ENCODE results near the gene C12orf57. TPM values are rescaled to one million over a fixed set of nuclear protein-coding genes. Genes with fewer than 3 reads are reported as not detected.

C12orf57 gene
- total and polyA plus RNA-seq, 2 of the 8 experiments (the other 6 are each of a cell fraction or from before 2014, with no cell fraction given) = 174 to 993 TPM

DNA sequence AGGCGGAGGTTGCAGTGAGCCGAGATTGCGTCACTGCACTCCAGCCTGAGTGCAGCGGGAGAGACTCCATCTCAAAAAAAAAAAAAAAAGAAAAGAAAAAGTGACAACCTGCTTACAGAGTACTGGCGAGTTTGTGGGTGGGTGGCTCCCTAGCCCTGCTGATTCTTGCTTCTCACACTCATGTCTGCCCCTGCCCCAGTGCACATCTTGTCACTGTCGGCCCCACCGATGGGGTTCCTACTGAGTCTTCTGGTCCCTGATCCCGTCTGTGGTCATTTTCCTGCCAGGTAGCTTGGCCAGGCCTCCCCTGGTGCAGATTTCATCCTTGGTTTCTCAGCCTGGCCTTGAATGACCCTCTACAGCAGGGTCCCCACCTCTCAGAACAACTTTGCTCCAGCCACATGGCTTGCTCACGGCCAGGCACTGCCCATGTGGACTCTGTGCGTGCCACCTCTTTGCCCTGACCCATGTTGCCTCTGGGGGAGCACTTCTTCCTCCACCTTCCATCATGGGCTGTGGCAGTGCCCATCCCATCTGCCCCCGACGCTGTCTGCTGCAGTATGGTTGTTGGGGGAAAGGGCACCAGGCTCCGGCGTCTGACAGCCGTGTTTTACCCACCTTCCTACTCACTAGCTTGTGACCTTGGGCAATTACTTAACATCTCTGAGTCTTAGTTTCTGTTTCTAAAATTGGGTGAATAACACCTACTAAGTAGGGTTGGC lies 5.2 kb downstream of the C12orf57 start:
- no peak overlapping the region for H3K4me2 ChIP-seq (ENCODE audit: insufficient read depth in 1 of 2, low read depth in 2 of 2, low read length in 2 of 2)
- no peaks in the 10 kb centered on the region for H4K20me1 ChIP-seq (replicated peaks in 1 of 2; ENCODE audit: control insufficient read depth in 1 of 2, insufficient read depth in 2 of 2, low read length in 2 of 2)
- H2BK15ac ChIP-seq (ENCODE audit: low read length) = no peak overlapping the region; the same call in 1 of the 2 replicates
- H3K27me3 ChIP-seq (replicated peaks in 1 of 4; ENCODE audit: control insufficient read depth in 3 of 4, extremely low read depth in 1 of 4, insufficient read depth in 3 of 4, low read length in 3 of 4) = no peaks in the 10 kb centered on the region
- no peak overlapping the region for H3K27ac ChIP-seq (ENCODE audit: low read depth, low read length)
- no peak overlapping the region for H2AFZ ChIP-seq (ENCODE audit: low read length)
- no peaks in the 10 kb centered on the region for H3K36me3 ChIP-seq (ENCODE audit: control insufficient read depth in 2 of 4, insufficient read depth in 4 of 4, low read length in 3 of 4)
- H3K4ac ChIP-seq (replicated peaks; ENCODE audit: insufficient read length, low read depth, low read length) = no peak overlapping the region
- H2BK20ac ChIP-seq (ENCODE audit: low read length) = no peak overlapping the region
- H2BK120ac ChIP-seq (replicated peaks; ENCODE audit: low read depth, low read length) = no peak overlapping the region
- FAIRE-seq (no peak), DNase-seq (ENCODE audit: low read depth in 1 of 2, low spot score in 2 of 2) (no peak)
- no peak overlapping the region for H2BK12ac ChIP-seq (ENCODE audit: low read depth, low read length)
- no peak overlapping the region for H3K14ac ChIP-seq (ENCODE audit: insufficient read length)
- no peak overlapping the region for H3K4me3 ChIP-seq (ENCODE audit: extremely low read depth in 1 of 4, insufficient read depth in 2 of 4, low read depth in 3 of 4, low read length in 4 of 4)
- no peak overlapping the region for H2BK5ac ChIP-seq (ENCODE audit: low read depth, low read length)
- peaks cover 9% of the 10 kb centered on the region for H3K23me2 ChIP-seq (ENCODE audit: low read depth, low read length)
- H3K4me1 ChIP-seq (replicated peaks in 1 of 4; ENCODE audit: control insufficient read depth in 3 of 4, insufficient read depth in 4 of 4, low read length in 3 of 4) = peaks cover 6 to 34% (median 18%) of the 10 kb centered on the region in 4 experiments
- no peak overlapping the region for H3K18ac ChIP-seq (ENCODE audit: extremely low read depth, low read length)
- no peak overlapping the region for H4K91ac ChIP-seq (replicated peaks; ENCODE audit: insufficient read length, low read length)
- no peaks in the 10 kb centered on the region; a peak in 1 of 4 replicates for H3K79me2 ChIP-seq (ENCODE audit: control insufficient read depth in 1 of 2, insufficient read depth in 2 of 2, low read length in 2 of 2)
- no peak overlapping the region; the same call in 1 of the 2 replicates for H4K8ac ChIP-seq (ENCODE audit: extremely low read depth, insufficient read depth, low read length)
- ChIA-PET POLR2A (ENCODE audit: partially characterized antibody) (interaction anchor here (0.6 to 44.0 kb wide), 4 partner anchors 20 to 146 kb away, joined by 3 to 1596 read pairs (median 734); partner anchors contain the start of genes ATN1, EMG1, ENO2 and LRRC23), CTCF (ENCODE audit: partially characterized antibody) (interaction anchor here (0.5 to 8.6 kb wide), 8 partner anchors 12 to 625 kb away, joined by 3 to 277 read pairs (median 4); no protein-coding TSS in a partner anchor)
- no peak overlapping the region for H3K56ac ChIP-seq (replicated peaks; ENCODE audit: insufficient read length, low read depth, low read length)
- H3K23ac ChIP-seq (ENCODE audit: insufficient read length) = no peak overlapping the region
- no peak overlapping the region for H4K5ac ChIP-seq (ENCODE audit: insufficient read length, low read depth, low read length)
- H3K9me3 ChIP-seq (ENCODE audit: insufficient read depth in 2 of 2, low read depth in 1 of 2, low read length in 1 of 2) = no peaks in the 10 kb centered on the region
- H3K9ac ChIP-seq (replicated peaks in 1 of 4; ENCODE audit: extremely low read depth in 1 of 4, low read depth in 3 of 4, low read length in 3 of 4) = no peak overlapping the region
- peaks cover 5% of the 10 kb centered on the region for H3K79me1 ChIP-seq (ENCODE audit: low read depth, low read length)
- H2AK5ac ChIP-seq (ENCODE audit: low read depth, low read length) = peak overlapping the region; percentile 26; the same call in 1 of the 2 replicates
- WGBS, 2 experiments (ENCODE audit: extremely low coverage in 1 of 2, insufficient coverage in 1 of 2, insufficient read length in 1 of 2, insufficient replicate concordance in 2 of 2, low coverage in 1 of 2, low lambda C conversion rate in 2 of 2, missing lambda C conversion rate in 1 of 2) = 93% methylated on average over 13 of the region's 15 CpGs; no CpG with 5 or more reads in 1 of the 2 experiments

Data from H1 (cell line).